Karpas-422 (cell line): ENCODE data around the gene CEP170B. TPM values are rescaled to one million over a fixed set of nuclear protein-coding genes. Genes with fewer than 3 reads are reported as not detected.

ENCODE experiments used
- DNase-seq: peaks from one replicate; pipeline ENCODE4 v3.0.0-alpha.2; 2015
- H2AFZ ChIP-seq: fragments of 200-600 bp; sonication (generic); 2 replicates; pipeline ENCODE4 v1.6.1; 2014; ENCODE audit warnings: antibody characterized with exemption, low read length, mixed read lengths
- H3K27ac ChIP-seq: fragments of 200-600 bp; sonication (generic); 2 replicates; pipeline ENCODE4 v1.5.1; 2014; ENCODE audit warnings: mild to moderate bottlenecking, low read length, moderate library complexity
- H3K27me3 ChIP-seq: fragments of 200-600 bp; sonication (generic); 2 replicates; pipeline ENCODE4 v1.6.1; 2014; ENCODE audit warnings: low read length, mixed read lengths
- H3K36me3 ChIP-seq: fragments of 200-600 bp; sonication (generic); 2 replicates; pipeline ENCODE4 v1.6.1; 2014; ENCODE audit warnings: low read length, mixed read lengths; ENCODE audit not compliant: insufficient read depth
- H3K4me1 ChIP-seq: fragments of 200-600 bp; sonication (generic); 2 replicates; pipeline ENCODE4 v1.6.1; 2014; ENCODE audit warnings: mild to moderate bottlenecking, low read length, mixed read lengths
- H3K4me2 ChIP-seq: fragments of 200-600 bp; sonication (generic); 2 replicates; pipeline ENCODE4 v1.6.1; 2014; ENCODE audit warnings: low read length, low read depth, mild to moderate bottlenecking; ENCODE audit not compliant: poor library complexity, severe bottlenecking
- H3K4me3 ChIP-seq: fragments of 200-600 bp; sonication (generic); 2 replicates; pipeline ENCODE4 v1.5.1; 2014; ENCODE audit warnings: mild to moderate bottlenecking, antibody characterized with exemption, low read length, mixed read lengths
- H3K79me2 ChIP-seq: fragments of 200-600 bp; sonication (generic); 2 replicates; pipeline ENCODE4 v1.6.1; 2014; ENCODE audit warnings: mild to moderate bottlenecking, low read length, mixed read lengths
- H3K9ac ChIP-seq: fragments of 200-600 bp; sonication (generic); 2 replicates; pipeline ENCODE4 v1.6.0; 2014; ENCODE audit warnings: low read length
- H3K9me2 ChIP-seq: fragments of 200-600 bp; sonication (generic), shearing (Covaris generic); replicated peaks from 2 replicates; pipeline ENCODE4 v1.6.0; 2014; ENCODE audit warnings: mild to moderate bottlenecking, low read length, moderate library complexity; ENCODE audit not compliant: insufficient read depth
- H3K9me3 ChIP-seq: fragments of 300-700, 200-600 bp; sonication (generic); 2 replicates; pipeline ENCODE4 v1.6.1; 2014; ENCODE audit warnings: low read length, mixed read lengths
- H4K20me1 ChIP-seq: fragments of 200-600 bp; sonication (generic); 2 replicates; pipeline ENCODE4 v1.6.1; 2014; ENCODE audit warnings: mild to moderate bottlenecking, antibody characterized with exemption, low read length, low read depth; ENCODE audit not compliant: insufficient read depth
- total RNA-seq: library from RNA; depleted of rRNA; stranded (reverse); fragments of >200 nt; shearing (Covaris generic); gene quantifications from 2 replicates; pipeline ENCODE4 v1.2.3, GENCODE V29; 2014; ENCODE audit warnings: low replicate concordance

Gene CEP170B
- total RNA-seq, 1 experiment from 2014 or later, result 0.56 TPM

GRCh38 chr14:104821971-104822608, 43.0 kb upstream of the CEP170B start:
- Histone ChIP-seq H3K4me3 (no peak overlapping the region), H3K4me2 (no peak overlapping the region), H3K79me2 (no peaks in the 10 kb centered on the region), H3K9me3 (no peaks in the 10 kb centered on the region), H3K4me1 (peaks cover 4% of the 10 kb centered on the region), H3K36me3 (no peaks in the 10 kb centered on the region; the same call in 1 of the 2 replicates), H3K9ac (no peak overlapping the region), H4K20me1 (0 out of 2 replicates have a peak, but pooled peaks cover 1% of the 10 kb centered on the region), H3K27me3 (peaks cover 3% of the 10 kb centered on the region; the same call in 1 of the 2 replicates), H3K27ac (no peak overlapping the region), H3K9me2 (no peaks in the 10 kb centered on the region; the same call in 1 of the 2 replicates), H2AFZ (no peak overlapping the region)
- DNase-seq, result no peak

DNA sequence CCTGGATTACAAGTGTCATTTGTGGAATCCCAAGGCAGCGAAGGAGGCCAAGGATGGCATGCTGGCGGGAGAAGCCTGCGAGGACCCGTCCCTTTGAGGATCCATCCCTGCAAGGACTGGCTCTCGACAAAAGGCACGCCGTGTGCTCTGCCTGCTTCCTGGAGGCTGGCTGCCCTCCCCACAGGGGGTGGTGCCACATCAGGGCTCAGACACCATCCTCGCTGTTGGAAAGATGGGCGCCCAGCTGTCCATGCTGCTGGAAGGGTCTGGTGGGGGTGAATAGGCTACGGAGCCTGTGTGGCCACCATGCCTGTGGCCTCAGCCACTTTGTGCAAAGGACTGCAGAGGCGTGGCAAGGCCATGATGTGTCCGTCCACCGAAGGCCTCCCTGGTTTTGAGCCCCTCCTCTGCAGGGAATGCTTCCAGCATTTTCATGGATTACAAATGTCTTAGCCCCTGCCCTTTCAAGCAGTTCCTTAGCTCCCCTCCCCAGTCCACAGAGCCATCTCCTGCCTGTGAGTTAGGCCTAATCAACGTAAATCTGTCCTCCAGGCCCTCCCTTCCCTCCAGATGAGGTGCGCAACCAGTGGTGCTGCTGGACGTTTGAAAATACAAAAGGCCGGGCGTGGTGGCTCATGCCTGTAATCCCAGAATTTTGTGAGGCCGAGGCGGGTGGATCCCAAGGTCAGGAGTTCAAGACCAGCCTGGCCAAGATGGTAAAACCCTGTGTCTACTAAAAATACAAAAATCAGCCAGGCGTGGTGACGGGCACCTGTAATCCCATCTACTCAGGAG, 42.0 kb upstream of the CEP170B start:
- Histone ChIP-seq H3K27me3 (peaks cover 3% of the 10 kb centered on the region; the same call in 1 of the 2 replicates), H3K36me3 (no peaks in the 10 kb centered on the region; the same call in 1 of the 2 replicates), H3K9ac (no peak overlapping the region), H3K4me2 (no peak overlapping the region), H4K20me1 (0 out of 2 replicates have a peak, but pooled peaks cover 5% of the 10 kb centered on the region), H3K9me3 (no peaks in the 10 kb centered on the region), H2AFZ (no peak overlapping the region), H3K9me2 (no peaks in the 10 kb centered on the region; the same call in 1 of the 2 replicates), H3K27ac (no peak overlapping the region), H3K4me3 (no peak overlapping the region), H3K4me1 (no peaks in the 10 kb centered on the region), H3K79me2 (no peaks in the 10 kb centered on the region)
- no peak for DNase-seq

GRCh38 chr14:104824353-104824997, 40.6 kb upstream of the CEP170B start:
- H3K9me2 ChIP-seq, result no peaks in the 10 kb centered on the region; the same call in 1 of the 2 replicates
- no peak overlapping the region for H3K9ac ChIP-seq
- no peak overlapping the region for H3K27ac ChIP-seq
- no peak overlapping the region for H3K4me2 ChIP-seq
- H4K20me1 ChIP-seq, result 0 out of 2 replicates have a peak, but pooled peaks cover 5% of the 10 kb centered on the region
- H3K4me3 ChIP-seq, result no peak overlapping the region
- H3K36me3 ChIP-seq, result no peaks in the 10 kb centered on the region
- DNase-seq, result no peak
- peaks cover 3% of the 10 kb centered on the region; the same call in 1 of the 2 replicates for H3K27me3 ChIP-seq
- H3K4me1 ChIP-seq, result no peaks in the 10 kb centered on the region
- H3K79me2 ChIP-seq, result no peaks in the 10 kb centered on the region
- no peaks in the 10 kb centered on the region for H3K9me3 ChIP-seq
- no peak overlapping the region for H2AFZ ChIP-seq

DNA sequence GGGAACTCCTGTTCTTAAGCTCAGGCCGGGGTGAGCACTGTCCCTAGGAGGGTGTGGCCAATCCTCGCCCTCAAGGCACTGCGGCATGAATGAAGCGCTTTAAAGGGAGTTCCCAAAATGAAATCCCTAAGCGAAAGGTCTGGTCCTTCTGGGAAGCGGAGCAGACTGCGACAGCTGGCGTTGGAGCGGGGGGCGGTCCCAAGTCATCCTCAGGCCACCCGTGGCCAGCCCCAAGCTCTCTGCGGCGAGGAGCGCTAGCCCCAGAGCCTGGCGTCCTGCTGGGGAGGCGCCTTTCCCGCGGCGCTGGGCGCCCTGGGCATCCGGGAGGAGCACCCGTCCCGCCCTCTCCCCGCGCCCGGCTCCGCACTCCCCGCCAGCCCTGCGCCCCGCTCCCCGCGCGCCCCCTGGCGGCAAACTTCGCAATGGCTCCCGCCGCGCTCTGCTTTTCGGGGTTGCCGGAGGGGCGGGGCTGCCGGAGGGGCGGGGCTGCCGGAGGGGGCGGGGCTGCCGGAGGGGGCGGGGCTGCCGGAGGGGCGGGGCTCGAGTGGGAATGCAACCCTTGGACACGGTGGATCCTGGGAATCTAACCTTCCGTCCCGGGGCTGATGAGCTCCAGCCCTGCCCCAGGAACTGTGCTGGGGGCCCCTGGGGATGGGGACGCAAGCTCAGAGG, 38.7 kb upstream of the CEP170B start:
- H3K79me2 ChIP-seq, result no peaks in the 10 kb centered on the region
- H3K9me2 ChIP-seq, result no peaks in the 10 kb centered on the region; the same call in 1 of the 2 replicates
- H4K20me1 ChIP-seq, result 0 out of 2 replicates have a peak, but pooled peaks cover 5% of the 10 kb centered on the region
- no peaks in the 10 kb centered on the region for H3K4me1 ChIP-seq
- no peak overlapping the region for H3K27ac ChIP-seq
- H3K36me3 ChIP-seq, result no peaks in the 10 kb centered on the region
- no peak overlapping the region for H3K4me3 ChIP-seq
- H3K4me2 ChIP-seq, result no peak overlapping the region
- H2AFZ ChIP-seq, result no peak overlapping the region
- H3K9me3 ChIP-seq, result no peaks in the 10 kb centered on the region
- peak; percentile 96 for DNase-seq
- peaks cover 3% of the 10 kb centered on the region; the same call in 1 of the 2 replicates for H3K27me3 ChIP-seq
- no peak overlapping the region for H3K9ac ChIP-seq

- Histone ChIP-seq H2AFZ (no peak overlapping the region), H3K9ac (no peak overlapping the region), H3K79me2 (no peaks in the 10 kb centered on the region), H3K27me3 (peaks cover 3% of the 10 kb centered on the region; the same call in 1 of the 2 replicates), H3K4me1 (no peaks in the 10 kb centered on the region), H3K4me3 (no peak overlapping the region), H4K20me1 (0 out of 2 replicates have a peak, but pooled peaks cover 5% of the 10 kb centered on the region), H3K36me3 (no peaks in the 10 kb centered on the region), H3K9me3 (no peaks in the 10 kb centered on the region), H3K27ac (no peak overlapping the region), H3K9me2 (no peaks in the 10 kb centered on the region; the same call in 1 of the 2 replicates), H3K4me2 (no peak overlapping the region)
- DNase-seq, result no peak
Observed at GRCh38 chr14:104826861-104827176, 38.2 kb upstream of the CEP170B start.

DNA sequence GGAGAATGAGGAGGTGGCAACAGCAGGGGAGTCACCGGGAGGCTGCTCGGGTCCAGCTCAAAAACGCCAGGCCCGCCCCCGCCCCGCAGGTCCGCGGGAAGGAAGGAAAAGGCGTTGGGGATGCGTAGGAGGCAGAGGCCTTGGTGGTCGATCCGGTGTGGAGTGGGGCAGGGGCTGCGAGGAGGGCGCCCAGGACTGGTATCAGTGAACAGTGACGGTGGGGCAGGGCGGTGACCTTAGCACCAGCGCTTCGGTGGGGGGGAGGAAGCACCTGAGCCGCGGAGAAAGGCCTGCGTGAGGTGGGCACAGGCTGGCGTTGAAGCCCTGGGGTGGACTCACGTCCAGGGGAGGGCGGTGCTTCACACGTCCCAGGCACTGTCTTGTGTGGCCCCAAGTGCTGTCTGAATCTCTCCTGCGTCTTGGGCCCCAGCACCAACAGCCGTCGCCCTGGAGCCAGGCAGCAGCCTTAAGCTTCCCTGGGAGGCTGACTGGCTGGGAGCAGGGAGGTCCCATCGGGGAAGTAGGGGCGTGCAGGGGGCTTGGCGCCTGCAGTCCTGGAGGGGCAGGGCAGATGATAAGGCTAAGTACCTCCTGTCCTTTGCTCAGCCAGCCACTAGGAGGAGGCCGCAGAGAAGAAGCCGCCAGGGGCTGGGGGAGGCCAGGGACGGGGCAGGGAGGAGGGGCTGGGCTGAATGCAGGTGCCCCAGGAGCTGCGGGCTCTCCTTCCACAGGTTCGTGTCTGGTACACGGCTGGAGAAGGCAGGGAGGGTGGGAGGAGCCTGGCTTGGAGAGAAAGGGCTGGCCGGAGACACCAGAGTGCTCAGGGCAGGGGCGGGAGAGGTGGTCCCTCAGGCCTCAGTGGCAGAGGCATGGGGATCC, 37.7 kb upstream of the CEP170B start:
- DNase-seq, result peak; percentile 84

GRCh38 chr14:104830781-104831180, 34.3 kb upstream of the CEP170B start:
- Histone ChIP-seq H3K9me2 (no peaks in the 10 kb centered on the region), H3K9ac (no peak overlapping the region), H3K36me3 (no peaks in the 10 kb centered on the region), H3K27me3 (no peaks in the 10 kb centered on the region), H3K4me1 (no peaks in the 10 kb centered on the region), H3K4me3 (no peak overlapping the region), H3K4me2 (no peak overlapping the region), H4K20me1 (0 out of 2 replicates have a peak, but pooled peaks cover 5% of the 10 kb centered on the region), H3K9me3 (no peaks in the 10 kb centered on the region), H3K27ac (no peak overlapping the region), H2AFZ (no peak overlapping the region), H3K79me2 (no peaks in the 10 kb centered on the region)
- DNase-seq, result no peak

More for the DNA sequence above, 37.7 kb upstream of the CEP170B start:
- H3K4me3 ChIP-seq, result no peak overlapping the region
- H4K20me1 ChIP-seq, result 0 out of 2 replicates have a peak, but pooled peaks cover 5% of the 10 kb centered on the region
- H3K27me3 ChIP-seq, result peaks cover 3% of the 10 kb centered on the region; the same call in 1 of the 2 replicates
- no peak overlapping the region for H3K4me2 ChIP-seq
- no peak overlapping the region for H3K27ac ChIP-seq
- H3K9me3 ChIP-seq, result no peaks in the 10 kb centered on the region
- H3K9me2 ChIP-seq, result no peaks in the 10 kb centered on the region; the same call in 1 of the 2 replicates
- H3K36me3 ChIP-seq, result no peaks in the 10 kb centered on the region
- no peak overlapping the region for H3K9ac ChIP-seq
- H3K4me1 ChIP-seq, result no peaks in the 10 kb centered on the region
- no peak overlapping the region for H2AFZ ChIP-seq
- no peaks in the 10 kb centered on the region for H3K79me2 ChIP-seq
